GM23248 (cell line): Measurements from ENCODE around the gene DIP2C. TPM values are rescaled to one million over a fixed set of nuclear protein-coding genes. Genes with fewer than 3 reads are reported as not detected.

Experiments used
- DNase-seq: peaks from one replicate; pipeline ENCODE4 v3.0.0-alpha.2; 2015
- H2AFZ ChIP-seq: fragments of 200-600 bp; sonication (generic); 2 replicates; pipeline ENCODE4 v1.6.1; 2016; ENCODE audit warnings: antibody characterized with exemption
- H3F3A ChIP-seq: fragments of 200-600 bp; sonication (generic); 2 replicates; pipeline ENCODE4 v1.6.1; 2016; ENCODE audit warnings: mild to moderate bottlenecking, antibody characterized with exemption, mixed run types; ENCODE audit not compliant: insufficient read depth
- H3K27ac ChIP-seq: fragments of 200-600 bp; sonication (generic); 2 replicates; pipeline ENCODE4 v1.5.1; 2016; ENCODE audit warnings: mild to moderate bottlenecking
- H3K27me3 ChIP-seq: fragments of 200-600 bp; sonication (generic); replicated peaks from 2 replicates; pipeline ENCODE4 v1.6.1; 2016; ENCODE audit warnings: mild to moderate bottlenecking; ENCODE audit not compliant: insufficient read depth
- H3K36me3 ChIP-seq: fragments of 200-600 bp; sonication (generic); 2 replicates; pipeline ENCODE4 v1.6.1; 2016; ENCODE audit warnings: low read depth, mild to moderate bottlenecking
- H3K4me1 ChIP-seq: fragments of 200-600 bp; sonication (generic); 2 replicates; pipeline ENCODE4 v1.6.1; 2016; ENCODE audit warnings: mild to moderate bottlenecking; ENCODE audit not compliant: insufficient read depth
- H3K4me2 ChIP-seq: fragments of 200-600 bp; sonication (generic); one replicate; pipeline ENCODE4 v1.6.1; 2016; ENCODE audit warnings: mild to moderate bottlenecking; ENCODE audit not compliant: unreplicated experiment
- H3K4me3 ChIP-seq: fragments of 200-600 bp; sonication (generic); 2 replicates; pipeline ENCODE4 v1.5.1; 2016; ENCODE audit warnings: mild to moderate bottlenecking
- H3K79me2 ChIP-seq: fragments of 200-600 bp; sonication (generic); 2 replicates; pipeline ENCODE4 v1.6.1; 2016; ENCODE audit warnings: mild to moderate bottlenecking; ENCODE audit not compliant: insufficient read depth
- H3K9ac ChIP-seq: fragments of 200-600 bp; sonication (generic); 2 replicates; pipeline ENCODE4 v1.6.1; 2016; ENCODE audit warnings: mild to moderate bottlenecking
- H3K9me2 ChIP-seq: fragments of 200-600 bp; sonication (generic); 2 replicates; pipeline ENCODE4 v1.6.1; 2016; ENCODE audit warnings: mixed run types, mild to moderate bottlenecking, moderate library complexity; ENCODE audit not compliant: insufficient read depth
- H3K9me3 ChIP-seq: fragments of 200-600 bp; sonication (generic); one replicate; pipeline ENCODE4 v1.6.1; 2017; ENCODE audit warnings: low read depth
- H4K20me1 ChIP-seq: fragments of 200-600 bp; sonication (generic); 2 replicates; pipeline ENCODE4 v1.6.0; 2016; ENCODE audit not compliant: insufficient read depth
- EZH2 ChIP-seq: fragments of 200-600 bp; sonication (generic); IDR thresholded peaks from 2 replicates; pipeline ENCODE4 v1.6.1; 2018; ENCODE audit warnings: antibody characterized with exemption, mild to moderate bottlenecking; ENCODE audit not compliant: insufficient read depth, poor library complexity, severe bottlenecking
- EZH2phosphoT487 ChIP-seq: fragments of 200-600 bp; sonication (generic); IDR thresholded peaks from 2 replicates; pipeline ENCODE4 v1.6.1; 2018; ENCODE audit warnings: antibody characterized with exemption, moderate library complexity, mild to moderate bottlenecking, low read depth; ENCODE audit not compliant: insufficient read depth
- WGBS, 2 experiments: methylation state at CpG; one replicate each; pipeline ENCODE4 v1.1.6; 2015 to 2017; ENCODE audit warnings: low lambda C conversion rate in 2 of 2, low coverage in 1 of 2; ENCODE audit errors: missing lambda C conversion rate in 2 of 2; 5-methylcytosine and 5-hydroxymethylcytosine counted together
- in situ Hi-C: fragments of 300-500 bp; cut with MboI; formaldehyde crosslinking; loops from 2 replicates; pipeline ENCODE4 v1.15.0; 2020
- polyA plus RNA-seq: library from polyadenylated mRNA; unstranded; fragments of >200 nt; fragmentation: Nextera tagmentation; extraction: Ambion mirVana; gene quantifications from 2 replicates; pipeline ENCODE4 v1.2.1, GENCODE V29; 2016
- total RNA-seq: library from RNA; depleted of rRNA; stranded (reverse); fragments of >200 nt; shearing (Covaris generic); gene quantifications from 2 replicates; pipeline ENCODE4 v1.2.3, GENCODE V29; 2014

The DIP2C gene
- total and polyA plus RNA-seq, 2 experiments from 2014 or later: 12.0 to 13.1 TPM

- Histone ChIP-seq H3K9me2 (no peaks in the 10 kb centered on the region), H3K4me1 (peaks cover 43% of the 10 kb centered on the region), H2AFZ (no peak overlapping the region), H3F3A (peaks cover 17% of the 10 kb centered on the region), H3K36me3 (no peaks in the 10 kb centered on the region), H3K9ac (no peak overlapping the region), H3K27me3 (no peaks in the 10 kb centered on the region), H3K9me3 (no peaks in the 10 kb centered on the region), H3K27ac (no peak overlapping the region), H4K20me1 (no peaks in the 10 kb centered on the region), H3K79me2 (peaks cover 93% of the 10 kb centered on the region), H3K4me2 (no peak overlapping the region), H3K4me3 (no peak overlapping the region)
- in situ Hi-C loops: no loop called here
- no peak for DNase-seq
- WGBS, 2 experiments: 62 to 71% methylated on average over 12 of the region's 12 CpGs
- TF ChIP-seq EZH2phosphoT487 (no peak), EZH2 (no peak)
These were observed 87.9 kb downstream of the DIP2C start for GRCh38 chr10:601660-601963.

- no peak overlapping the region for H3K27ac ChIP-seq
These were observed 88.4 kb downstream of the DIP2C start for GRCh38 chr10:600876-601659.

GRCh38 chr10:600234-600633, 89.2 kb downstream of the DIP2C start:
- H3K27ac ChIP-seq: peak overlapping the region; percentile 91; the same call in 1 of the 2 replicates
- no peaks in the 10 kb centered on the region for H3K27me3 ChIP-seq
- H3K36me3 ChIP-seq: no peaks in the 10 kb centered on the region
- no peaks in the 10 kb centered on the region for H3K9me2 ChIP-seq
- TF ChIP-seq EZH2phosphoT487 (no peak), EZH2 (no peak)
- peaks cover 93% of the 10 kb centered on the region for H3K79me2 ChIP-seq
- no peaks in the 10 kb centered on the region for H4K20me1 ChIP-seq
- in situ Hi-C loops: no loop called here
- WGBS, 2 experiments: 84 to 90% methylated on average over 13 to 14 of the region's 15 CpGs
- peak; percentile 44 for DNase-seq
- H3K4me2 ChIP-seq: no peak overlapping the region
- peaks cover 17% of the 10 kb centered on the region for H3F3A ChIP-seq
- H2AFZ ChIP-seq: no peak overlapping the region
- H3K9ac ChIP-seq: no peak overlapping the region
- no peaks in the 10 kb centered on the region for H3K9me3 ChIP-seq
- H3K4me1 ChIP-seq: peaks cover 43% of the 10 kb centered on the region
- no peak overlapping the region for H3K4me3 ChIP-seq

More at GRCh38 chr10:600876-601659, 88.4 kb downstream of the DIP2C start:
- in situ Hi-C loops: no loop called here
- Histone ChIP-seq H3K9me3 (no peaks in the 10 kb centered on the region), H3K9me2 (no peaks in the 10 kb centered on the region), H3K36me3 (no peaks in the 10 kb centered on the region), H3K4me1 (peaks cover 43% of the 10 kb centered on the region), H2AFZ (no peak overlapping the region), H3K27me3 (no peaks in the 10 kb centered on the region), H3K9ac (no peak overlapping the region), H3K4me3 (no peak overlapping the region), H3K4me2 (no peak overlapping the region), H3K79me2 (peaks cover 93% of the 10 kb centered on the region), H3F3A (peaks cover 17% of the 10 kb centered on the region), H4K20me1 (no peaks in the 10 kb centered on the region)
- 88 to 91% methylated on average over 11 of the region's 11 CpGs for WGBS, 2 experiments
- no peak for TF ChIP-seq EZH2phosphoT487
- TF ChIP-seq EZH2: no peak
- no peak for DNase-seq

GRCh38 chr10:599767-600166, 89.7 kb downstream of the DIP2C start:
- H3K9ac ChIP-seq: no peak overlapping the region
- peaks cover 43% of the 10 kb centered on the region for H3K4me1 ChIP-seq
- no peak for TF ChIP-seq EZH2
- TF ChIP-seq EZH2phosphoT487: no peak
- peaks cover 93% of the 10 kb centered on the region for H3K79me2 ChIP-seq
- H3K27ac ChIP-seq: peak overlapping the region; percentile 91; the same call in 1 of the 2 replicates
- 86% methylated on average over 8 to 9 of the region's 9 CpGs for WGBS, 2 experiments
- H3K4me2 ChIP-seq: peak overlapping the region; percentile 69
- H4K20me1 ChIP-seq: no peaks in the 10 kb centered on the region
- no peak overlapping the region for H3K4me3 ChIP-seq
- H3K9me3 ChIP-seq: no peaks in the 10 kb centered on the region
- no peak for DNase-seq
- in situ Hi-C loops: no loop called here
- peaks cover 17% of the 10 kb centered on the region for H3F3A ChIP-seq
- H3K36me3 ChIP-seq: no peaks in the 10 kb centered on the region
- no peaks in the 10 kb centered on the region for H3K27me3 ChIP-seq
- no peak overlapping the region for H2AFZ ChIP-seq
- H3K9me2 ChIP-seq: no peaks in the 10 kb centered on the region
